CD4-positive, alpha-beta T cell treated with Interleukin-6 for 4 hours (primary cell): Measurements from ENCODE around the gene PLEK.
A peak's percentile ranks its signal among the peaks of the same experiment; 100 is the strongest.
"Not testable (repeated sequence)": the region's sequence is repeated elsewhere in the genome, so short reads cannot be mapped to it uniquely, and the experiment has no call there.

Experiments used
- DNase-seq: peaks from one replicate; pipeline ENCODE4 v3.0.0-alpha.2; 2020; ENCODE audit warnings: mixed read lengths

Gene PLEK

DNA sequence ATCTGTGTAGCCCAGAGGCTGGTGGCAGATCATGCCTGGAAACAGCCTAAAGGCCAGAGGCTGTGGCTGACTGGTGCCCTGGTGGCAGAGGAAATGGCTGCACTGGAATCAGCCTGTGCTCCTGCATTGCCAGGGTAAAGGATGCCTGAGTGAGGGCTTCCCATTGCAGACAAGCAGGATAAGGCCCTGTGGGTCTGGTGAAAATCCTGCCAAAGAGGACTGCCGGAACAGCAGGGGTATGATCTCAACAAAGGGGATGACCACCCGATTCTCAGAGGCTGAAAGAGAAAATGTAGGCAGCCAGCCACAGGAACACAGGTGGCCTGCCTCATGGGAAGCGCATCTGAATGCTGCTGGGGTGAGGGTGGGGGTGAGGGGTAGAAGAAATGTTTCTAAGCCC, 53.8 kb downstream of the PLEK start:
- no peak for DNase-seq

- no peak for DNase-seq
Observed at GRCh38 chr2:68420254-68420910, 55.3 kb downstream of the PLEK start.

DNA sequence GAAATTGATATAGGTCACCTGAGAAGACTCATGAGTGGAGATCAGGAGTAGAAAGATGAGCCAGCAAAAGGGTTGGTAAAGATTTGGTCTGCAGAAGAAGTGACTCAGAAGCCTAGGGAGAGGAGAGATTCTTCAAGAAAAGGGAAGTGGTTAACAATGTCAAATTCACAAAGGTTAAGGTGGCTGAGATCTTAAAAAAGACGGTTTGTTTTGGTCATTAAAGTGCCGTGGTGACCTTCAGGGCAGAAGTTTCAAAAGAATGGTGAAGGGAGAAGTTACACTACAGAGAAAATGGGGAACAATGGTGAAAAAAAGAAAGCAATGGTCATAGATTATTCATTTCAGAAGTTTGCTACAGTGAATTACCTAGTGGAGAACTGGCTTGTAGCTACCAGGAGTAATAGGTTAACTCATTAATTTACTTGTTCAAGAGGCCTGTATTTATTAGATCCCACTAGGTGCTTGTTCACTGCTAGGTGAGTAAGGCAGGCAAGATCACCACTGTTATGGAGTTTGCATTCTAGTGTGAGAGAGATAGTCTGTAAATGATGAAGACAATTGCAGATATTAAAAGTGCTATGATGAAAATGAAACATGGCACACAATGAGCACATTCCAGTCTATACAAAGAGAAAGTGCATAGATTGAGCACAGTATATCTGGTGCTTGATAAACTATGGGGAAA, 59.0 kb downstream of the PLEK start:
- no peak for DNase-seq

- DNase-seq: no peak
Observed at GRCh38 chr2:68425503-68425902, 60.4 kb downstream of the PLEK start.

- DNase-seq: no peak
Observed at GRCh38 chr2:68426446-68426845, 61.4 kb downstream of the PLEK start.

DNA sequence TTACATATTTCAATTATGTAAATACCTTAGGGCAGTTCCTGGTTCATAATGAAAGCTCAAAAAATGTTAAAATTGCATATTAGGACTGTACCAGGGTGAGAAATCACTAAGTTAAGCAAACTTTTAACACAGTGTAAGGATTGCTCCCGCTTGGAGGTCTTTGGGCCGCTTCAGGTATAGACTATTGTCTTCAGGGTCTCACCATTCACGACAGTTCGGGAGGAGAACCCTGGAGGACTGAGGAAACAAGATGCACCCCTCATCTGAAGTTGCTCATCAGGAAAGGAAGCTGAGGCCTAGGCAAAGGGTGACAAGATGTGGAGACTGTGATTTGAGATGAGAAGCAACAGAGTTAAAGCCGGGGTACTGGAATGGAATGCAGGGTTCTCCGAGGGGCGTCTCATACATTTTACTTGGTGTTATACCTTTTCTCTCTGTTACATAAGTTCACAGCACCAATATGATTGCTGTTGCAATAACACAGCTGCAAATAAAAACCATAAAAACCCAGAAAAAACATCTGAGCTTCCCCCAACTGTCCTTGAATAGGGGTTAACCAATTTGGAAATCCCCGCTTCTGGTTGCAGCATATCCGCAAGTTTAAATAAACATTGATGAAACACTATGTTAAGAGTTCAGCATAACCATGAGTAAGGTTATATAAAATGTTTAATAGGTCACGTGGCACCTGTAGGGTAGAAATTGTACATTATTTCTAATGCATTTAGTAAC, 61.9 kb downstream of the PLEK start:
- DNase-seq: no peak

DNA sequence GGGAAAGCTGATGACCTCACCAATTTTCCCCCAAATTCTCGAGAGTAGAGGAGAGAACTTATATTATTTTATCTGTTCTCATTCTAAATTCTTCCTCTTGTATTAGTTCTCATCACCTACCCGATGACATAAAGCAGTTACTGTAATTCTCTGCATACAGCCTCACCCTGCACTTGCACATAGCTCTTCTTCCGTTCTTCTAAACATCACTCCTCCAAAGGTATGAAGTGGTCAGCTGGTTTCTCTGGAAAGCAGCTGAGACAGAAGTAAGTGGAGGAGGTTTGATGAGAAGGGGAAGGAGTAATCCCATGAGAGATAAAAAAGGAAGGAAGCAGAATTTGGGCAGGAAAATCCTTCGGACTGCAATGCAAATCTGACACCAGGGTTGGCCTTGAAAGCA, 63.0 kb downstream of the PLEK start:
- DNase-seq: no peak

DNA sequence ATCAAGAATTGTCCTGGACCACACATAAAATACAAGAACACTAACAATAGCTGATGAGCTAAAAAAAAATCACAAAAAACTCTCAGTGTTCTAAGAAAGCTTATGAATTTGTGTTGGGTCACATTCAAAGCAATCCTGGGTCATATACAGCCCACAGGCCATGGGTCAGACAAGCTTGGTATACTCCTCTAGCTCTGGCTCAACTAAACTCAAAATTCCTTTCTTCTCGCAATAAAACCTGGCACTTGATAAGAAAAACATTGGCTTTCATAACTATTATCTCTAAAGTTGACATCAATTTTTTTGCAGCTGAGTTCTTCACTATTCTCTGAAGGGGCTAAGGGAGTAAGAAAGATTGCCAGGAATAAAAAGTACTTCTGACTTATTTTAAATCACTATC, 63.7 kb downstream of the PLEK start:
- no peak for DNase-seq

- DNase-seq: no peak
Observed at GRCh38 chr2:68429311-68429826, 64.3 kb downstream of the PLEK start.

GRCh38 chr2:68431316-68431972, 66.4 kb downstream of the PLEK start:
- no peak for DNase-seq

DNA sequence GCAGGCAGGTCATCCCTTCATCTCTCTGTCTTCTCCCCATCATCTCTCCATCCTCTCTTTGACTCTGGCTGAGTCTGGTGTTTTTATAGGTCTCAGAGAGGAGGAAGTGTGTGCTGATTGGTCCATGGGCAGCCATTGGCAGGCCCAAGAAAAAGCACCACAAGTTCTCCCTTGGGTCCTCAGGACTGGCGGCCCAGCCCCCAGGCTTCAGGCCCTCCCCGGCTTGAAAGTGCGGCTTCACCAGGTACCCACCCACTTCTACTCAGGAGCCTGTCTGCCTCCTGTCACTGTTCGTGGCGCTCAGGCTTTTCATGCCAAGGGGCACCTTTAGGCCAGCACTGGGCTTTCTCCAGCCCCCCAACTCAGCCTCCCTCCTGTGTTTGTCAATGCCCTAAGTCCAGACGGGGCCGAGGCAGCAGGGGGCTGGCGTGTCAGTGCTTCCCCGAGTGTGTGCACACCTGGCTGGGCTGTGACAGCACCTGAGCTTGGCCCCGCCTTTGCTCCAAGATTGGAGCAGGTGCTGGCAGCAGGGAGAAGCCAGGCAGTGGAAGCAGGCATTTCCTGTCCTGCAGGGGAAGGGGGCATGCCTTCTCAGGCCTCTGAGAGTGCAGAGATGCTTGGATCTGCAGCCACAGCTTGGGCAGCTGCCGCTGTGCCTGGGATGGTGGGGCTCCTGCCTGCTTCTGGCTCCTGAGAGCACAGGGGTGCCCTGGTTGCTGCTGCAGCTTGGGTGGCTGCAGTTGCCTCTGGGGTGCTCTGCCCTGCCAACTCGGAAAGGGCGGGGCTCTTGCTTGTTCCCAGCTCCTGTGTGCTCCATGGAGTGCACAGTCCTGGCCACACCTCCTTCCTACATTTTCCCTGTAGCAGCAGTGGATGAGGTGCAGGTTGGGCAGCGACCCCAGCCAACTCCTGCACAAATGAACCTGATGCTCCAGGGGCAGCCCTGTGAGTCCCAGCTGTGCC, 67.9 kb downstream of the PLEK start:
- DNase-seq: no peak

GRCh38 chr2:68434981-68435380, 69.9 kb downstream of the PLEK start:
- no peak for DNase-seq

DNA sequence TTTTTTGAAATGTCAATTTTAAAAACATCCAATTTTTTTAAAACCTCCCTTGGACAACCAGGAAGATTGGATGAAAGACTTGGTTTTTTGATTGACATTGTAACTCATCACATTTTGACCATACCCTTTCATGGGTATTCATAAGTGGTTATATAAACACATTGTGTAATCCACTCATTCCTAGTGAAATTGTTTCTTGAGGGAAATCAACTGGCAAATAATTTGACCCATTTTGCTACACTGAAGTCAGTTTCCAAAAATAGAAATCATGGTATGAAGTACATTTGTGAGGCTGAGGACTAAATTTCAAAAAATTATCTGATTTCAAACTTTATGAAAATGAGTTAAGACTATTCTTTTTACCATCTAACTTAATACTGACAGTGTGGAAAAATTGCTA, 70.5 kb downstream of the PLEK start:
- no peak for DNase-seq

DNA sequence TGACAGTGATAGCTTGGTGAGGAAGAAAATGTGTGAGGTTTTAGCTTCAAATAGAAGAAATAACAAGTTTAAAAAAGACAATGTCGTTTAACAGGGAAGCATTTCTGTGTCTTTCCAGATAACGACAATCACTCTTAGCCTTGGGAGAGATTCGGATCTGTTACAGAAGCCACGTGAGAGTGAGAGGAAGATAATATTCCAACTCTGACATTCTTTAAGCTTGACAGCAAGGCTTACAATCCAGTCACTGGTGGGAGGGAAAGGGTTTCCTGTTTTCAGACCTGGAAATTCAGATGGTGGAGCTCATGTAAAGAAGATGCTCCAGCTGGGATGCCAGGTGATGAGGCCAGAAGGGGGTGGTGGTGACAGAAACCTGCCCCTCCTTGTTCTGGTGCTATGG, 71.2 kb downstream of the PLEK start:
- no peak for DNase-seq

DNA sequence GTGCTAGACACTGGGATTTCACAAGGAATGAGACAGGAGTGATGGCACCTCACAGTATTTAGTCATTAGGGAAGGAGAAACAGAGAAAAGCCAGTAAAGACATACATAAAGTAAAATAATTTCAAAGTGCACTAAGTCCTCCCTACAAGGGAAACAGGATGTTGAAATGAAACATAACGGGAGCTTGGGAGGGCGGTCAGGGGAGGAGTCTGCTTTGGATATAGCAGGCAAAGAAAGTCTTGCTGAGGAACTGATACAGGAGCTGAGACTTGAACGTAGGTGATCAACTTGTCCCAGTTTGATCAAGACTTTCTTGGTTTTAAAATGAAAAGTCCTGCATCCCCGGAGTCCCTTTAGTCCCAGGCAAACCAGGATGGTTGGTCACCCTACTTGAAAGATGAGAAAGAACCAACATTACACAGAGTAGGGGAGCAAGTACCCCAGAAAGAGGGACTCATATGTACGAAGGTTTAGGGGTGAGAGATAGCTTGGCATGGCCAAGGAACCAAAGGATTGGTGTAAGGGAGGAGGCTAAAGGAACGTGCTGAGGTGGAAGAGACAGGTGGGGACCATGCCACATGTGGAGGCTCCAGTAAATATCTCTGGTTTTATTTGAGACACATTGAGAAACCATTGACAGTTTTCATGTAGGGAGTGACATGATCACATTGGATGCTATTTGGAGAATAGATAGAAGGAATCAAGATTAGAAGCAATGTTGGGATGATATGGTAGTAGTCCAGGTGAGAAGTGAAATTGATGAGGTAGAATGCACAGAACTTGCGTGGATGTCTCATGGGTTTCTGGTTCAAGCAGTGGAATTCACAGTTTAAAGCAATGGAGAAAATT, 73.6 kb downstream of the PLEK start:
- no peak for DNase-seq

GRCh38 chr2:68441179-68441993, 76.3 kb downstream of the PLEK start:
- DNase-seq: peak; percentile 85

DNA sequence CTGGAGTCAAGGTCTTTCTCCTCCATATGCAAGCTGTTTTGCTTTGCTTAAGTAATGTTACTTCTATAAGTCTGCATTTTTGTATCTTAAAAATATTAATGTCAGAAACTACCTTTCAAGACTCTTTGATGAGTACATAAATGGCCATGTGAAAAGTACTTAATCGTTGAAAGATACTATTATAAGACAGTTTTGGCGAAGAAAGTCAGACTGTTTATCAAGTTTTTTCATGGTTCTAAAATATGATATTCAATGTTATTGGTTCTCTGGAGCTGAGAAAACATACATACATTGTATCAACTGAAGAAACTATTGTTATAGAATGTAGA, 76.9 kb downstream of the PLEK start:
- DNase-seq: no peak

DNA sequence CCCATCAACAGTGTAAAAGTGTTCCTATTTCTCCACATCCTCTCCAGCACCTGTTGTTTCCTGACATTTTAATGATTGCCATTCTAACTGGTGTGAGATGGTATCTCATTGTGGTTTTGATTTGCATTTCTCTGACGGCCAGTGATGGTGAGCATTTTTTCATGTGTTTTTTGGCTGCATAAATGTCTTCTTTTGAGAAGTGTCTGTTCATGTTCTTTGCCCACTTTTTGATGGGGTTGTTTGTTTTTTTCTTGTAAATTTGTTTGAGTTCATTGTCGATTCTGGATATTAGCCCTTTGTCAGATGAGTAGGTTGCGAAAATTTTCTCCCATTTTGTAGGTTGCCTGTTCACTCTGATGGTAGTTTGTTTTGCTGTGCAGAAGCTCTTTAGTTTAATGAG, 81.3 kb downstream of the PLEK start:
- DNase-seq: not testable (repeated sequence)
